Gastrocnemius medialis (tissue), 4 donors: ENCODE data around the gene RTN3. TPM values are rescaled to one million over a fixed set of nuclear protein-coding genes. Genes with fewer than 3 reads are reported as not detected.
A peak's percentile ranks its signal among the peaks of the same experiment; 100 is the strongest.

Experiments used
- ATAC-seq, 2 donors: fragments of 150-250 bp; one replicate each; pipeline ENCODE4 v1.9.1; 2016
- DNase-seq, 2 donors: peaks; one replicate each; pipeline ENCODE4 v3.0.0-alpha.2; 2019
- H3K27ac ChIP-seq, 4 donors: fragments of 200-600 bp; sonication (generic); 1 replicate in 1 of 4; 2 replicates in 3 of 4; pipeline ENCODE4 v1.5.1; 2016 to 2018; ENCODE audit warnings: mild to moderate bottlenecking in 2 of 4, moderate library complexity in 1 of 4
- H3K27me3 ChIP-seq, 3 donors: fragments of 200-600 bp; sonication (generic) in 2 of 3; 1 replicate in 1 of 3; 2 replicates in 2 of 3; pipeline versions ENCODE4 v1.5.1 to v1.6.0; 2016 to 2019; ENCODE audit warnings: mild to moderate bottlenecking in 1 of 3, moderate library complexity in 1 of 3
- H3K36me3 ChIP-seq, 2 donors: fragments of 200-600 bp; sonication (generic) in 1 of 2; one replicate each; pipeline ENCODE4 v1.5.1; 2017 to 2018
- H3K4me1 ChIP-seq, 2 donors: fragments of 200-600 bp; sonication (generic) in 1 of 2; one replicate each; pipeline ENCODE4 v1.5.1; 2016 to 2017; ENCODE audit warnings: mild to moderate bottlenecking in 2 of 2
- H3K4me3 ChIP-seq, 4 donors: fragments of 200-600 bp; sonication (generic) in 3 of 4; 1 replicate in 1 of 4; 2 replicates in 3 of 4; pipeline ENCODE4 v1.5.1; 2016 to 2019; ENCODE audit warnings: mild to moderate bottlenecking in 2 of 4
- H3K9me3 ChIP-seq, 3 donors: fragments of 200-600 bp; sonication (generic) in 2 of 3; 1 replicate in 1 of 3; 2 replicates in 2 of 3; pipeline ENCODE4 v1.5.1; 2016 to 2019
- POLR2A ChIP-seq, 2 donors: fragments of 450-650 bp; IDR thresholded peaks; one replicate each; pipeline ENCODE4 v1.6.1; 2017; ENCODE audit warnings: antibody characterized with exemption in 2 of 2, mild to moderate bottlenecking in 2 of 2, moderate library complexity in 2 of 2
- in situ Hi-C, 4 donors: fragments of 200-750 bp; cut with MboI; loops; one replicate each; pipeline versions ENCODE4 v1.15.0 to v1.8.0; 2017; ENCODE audit warnings: low sequenced_read_pairs in 4 of 4
- intact Hi-C: fragments of 100-400 bp; cut with DNase I; formaldehyde crosslinking; loops from one replicate; pipeline ENCODE4 v1.15.1; 2023; ENCODE audit warnings: low total_unique reads
- total RNA-seq, 4 donors: library from RNA; depleted of rRNA; stranded (reverse); fragments of >200 nt; gene quantifications; one replicate each; pipeline versions ENCODE4 v1.1.0 to v1.2.3, GENCODE V29; 2016
- TF ChIP-seq, protein P1 (sequence below), 5 experiments: fragments of 450-650 bp in 3 of 5; fragments of 200-600 bp in 2 of 5; sonication (generic) in 2 of 5; IDR thresholded peaks in 4 of 5; conservative IDR thresholded peaks in 1 of 5; 1 replicate in 4 of 5; 2 replicates in 1 of 5; pipeline ENCODE4 v1.5.1; 2016 to 2019; ENCODE audit warnings: antibody characterized with exemption in 5 of 5, mild to moderate bottlenecking in 3 of 5, moderate library complexity in 3 of 5

The RTN3 gene
- total RNA-seq, 4 donors from 2014 or later = 45.5 to 112 (median 86.0) TPM

DNA sequence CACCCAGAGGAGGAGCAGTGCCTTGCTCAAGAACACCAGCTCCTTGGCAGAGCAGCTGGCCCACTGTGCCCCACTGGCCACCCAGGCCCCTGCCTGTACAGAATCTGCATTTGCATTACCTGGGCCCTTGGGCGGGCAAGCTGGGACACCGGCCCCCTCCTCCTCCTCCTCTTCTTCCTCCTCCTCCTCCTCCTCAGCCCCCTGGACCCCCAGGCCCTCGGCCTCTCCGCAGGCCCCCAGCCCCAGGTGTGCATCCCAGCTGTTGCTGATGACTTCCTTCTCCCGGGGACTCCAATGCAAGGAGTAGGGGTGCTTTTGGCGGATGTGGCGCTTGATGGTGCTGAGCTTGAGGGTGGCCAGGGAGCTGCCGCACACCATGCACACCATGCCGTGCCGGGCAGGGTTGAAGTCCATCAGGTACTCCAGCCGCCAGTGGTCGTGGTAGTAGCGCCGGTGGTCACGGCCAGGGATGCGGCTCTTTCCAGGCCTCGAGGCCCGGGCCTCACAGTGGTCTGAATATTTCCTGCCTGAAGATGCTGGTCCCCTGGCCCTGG is 84.5 kb downstream of the RTN3 start:
- no peak for DNase-seq
- Histone ChIP-seq H3K4me1 (peaks cover 13 to 18% of the 10 kb centered on the region in 2 donors), H3K27ac (no peak overlapping the region)

DNA sequence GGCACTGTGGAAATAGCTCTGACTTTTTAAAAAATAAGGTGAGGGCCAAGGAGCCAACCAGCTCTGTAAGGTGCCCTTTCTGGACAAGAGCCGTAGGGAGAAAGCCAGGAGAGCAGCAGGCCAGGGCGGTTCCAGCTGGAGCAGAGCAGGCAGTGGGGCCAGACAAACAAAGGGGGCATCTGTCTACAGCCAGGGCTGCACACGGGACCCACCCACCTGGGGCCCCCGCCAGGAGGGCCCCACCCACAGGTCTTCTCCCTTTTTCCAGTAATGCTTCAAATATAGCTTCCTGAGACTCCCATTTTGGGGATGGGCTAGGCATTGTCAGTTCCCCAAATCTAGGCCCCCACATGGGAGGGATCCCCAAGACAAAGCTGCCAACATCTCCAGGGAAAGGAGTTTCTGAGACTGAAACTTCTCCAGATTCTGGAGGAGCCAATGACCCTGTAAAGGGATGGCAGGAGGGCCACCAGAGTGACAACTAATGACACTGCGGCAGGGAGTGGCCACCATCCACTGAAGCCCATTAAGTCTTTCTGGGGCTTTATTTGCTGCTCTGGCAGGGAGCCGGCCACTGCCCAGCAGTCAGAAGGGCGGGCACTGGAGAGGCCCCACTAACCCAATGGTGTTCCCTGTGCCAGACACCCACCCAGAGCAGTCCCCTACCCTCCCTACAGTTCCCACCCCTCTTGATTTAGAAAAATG is 85.4 kb downstream of the RTN3 start:
- no peak for TF ChIP-seq POLR2A (IDR thresholded peaks at IDR 0.05)
- TF ChIP-seq, protein P1, sequence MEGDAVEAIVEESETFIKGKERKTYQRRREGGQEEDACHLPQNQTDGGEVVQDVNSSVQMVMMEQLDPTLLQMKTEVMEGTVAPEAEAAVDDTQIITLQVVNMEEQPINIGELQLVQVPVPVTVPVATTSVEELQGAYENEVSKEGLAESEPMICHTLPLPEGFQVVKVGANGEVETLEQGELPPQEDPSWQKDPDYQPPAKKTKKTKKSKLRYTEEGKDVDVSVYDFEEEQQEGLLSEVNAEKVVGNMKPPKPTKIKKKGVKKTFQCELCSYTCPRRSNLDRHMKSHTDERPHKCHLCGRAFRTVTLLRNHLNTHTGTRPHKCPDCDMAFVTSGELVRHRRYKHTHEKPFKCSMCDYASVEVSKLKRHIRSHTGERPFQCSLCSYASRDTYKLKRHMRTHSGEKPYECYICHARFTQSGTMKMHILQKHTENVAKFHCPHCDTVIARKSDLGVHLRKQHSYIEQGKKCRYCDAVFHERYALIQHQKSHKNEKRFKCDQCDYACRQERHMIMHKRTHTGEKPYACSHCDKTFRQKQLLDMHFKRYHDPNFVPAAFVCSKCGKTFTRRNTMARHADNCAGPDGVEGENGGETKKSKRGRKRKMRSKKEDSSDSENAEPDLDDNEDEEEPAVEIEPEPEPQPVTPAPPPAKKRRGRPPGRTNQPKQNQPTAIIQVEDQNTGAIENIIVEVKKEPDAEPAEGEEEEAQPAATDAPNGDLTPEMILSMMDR (IDR thresholded peaks at IDR 0.05 in 4 of 5, conservative IDR thresholded peaks at IDR 0.05 in 1 of 5) = no peak
- H3K4me1 ChIP-seq = peaks cover 13 to 18% of the 10 kb centered on the region in 2 donors
- DNase-seq (no peak), ATAC-seq (no peak)
- no peaks in the 10 kb centered on the region for H3K36me3 ChIP-seq
- peak overlapping the region; percentile 62 to 81 (median 71) for H3K27ac ChIP-seq
- peak overlapping the region in 2 of 4 donors; percentile 68 to 73 for H3K4me3 ChIP-seq
- H3K27me3 ChIP-seq = no peaks in the 10 kb centered on the region
- in situ Hi-C loops (loop anchor here in 1 of 4 donors (10.0 kb wide), 1 partner anchor 178 kb away; no protein-coding TSS in a partner anchor), intact Hi-C loops (loop anchor here (5.0 to 10.0 kb wide), 2 partner anchors 108 to 386 kb away; no protein-coding TSS in a partner anchor)
- no peaks in the 10 kb centered on the region for H3K9me3 ChIP-seq

More for the DNA sequence above, 84.5 kb downstream of the RTN3 start:
- no peaks in the 10 kb centered on the region for H3K36me3 ChIP-seq
- no peaks in the 10 kb centered on the region for H3K27me3 ChIP-seq
- intact Hi-C loops = loop anchor here (5.0 to 10.0 kb wide), 2 partner anchors 109 to 387 kb away; no protein-coding TSS in a partner anchor
- no peaks in the 10 kb centered on the region for H3K9me3 ChIP-seq
- ATAC-seq = no peak
- in situ Hi-C loops = loop anchor here in 1 of 4 donors (10.0 kb wide), 1 partner anchor 179 kb away; no protein-coding TSS in a partner anchor
- H3K4me3 ChIP-seq = no peak overlapping the region
- no peak for TF ChIP-seq POLR2A (IDR thresholded peaks at IDR 0.05)
- TF ChIP-seq, protein P1 (IDR thresholded peaks at IDR 0.05 in 4 of 5, conservative IDR thresholded peaks at IDR 0.05 in 1 of 5) = no peak

DNA sequence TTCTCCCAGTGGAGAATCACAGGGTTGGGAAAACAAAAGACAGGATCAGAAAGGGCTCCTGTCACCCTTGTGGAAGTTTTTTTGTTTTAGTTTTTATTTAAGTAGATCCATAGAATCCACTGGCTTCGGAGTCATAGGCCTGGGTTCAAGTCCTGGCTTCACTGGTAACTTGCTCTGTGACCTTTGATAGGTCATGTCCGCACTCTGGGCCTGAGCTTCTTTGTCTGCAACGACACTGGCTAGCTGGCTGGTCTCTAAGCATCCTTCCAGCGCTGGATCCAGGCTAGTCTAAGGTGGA is 85.9 kb downstream of the RTN3 start:
- in situ Hi-C loops = loop anchor here in 1 of 4 donors (10.0 kb wide), 1 partner anchor 178 kb away; no protein-coding TSS in a partner anchor
- TF ChIP-seq POLR2A (IDR thresholded peaks at IDR 0.05) = no peak
- TF ChIP-seq, protein P1 (IDR thresholded peaks at IDR 0.05 in 4 of 5, conservative IDR thresholded peaks at IDR 0.05 in 1 of 5) = no peak

DNA sequence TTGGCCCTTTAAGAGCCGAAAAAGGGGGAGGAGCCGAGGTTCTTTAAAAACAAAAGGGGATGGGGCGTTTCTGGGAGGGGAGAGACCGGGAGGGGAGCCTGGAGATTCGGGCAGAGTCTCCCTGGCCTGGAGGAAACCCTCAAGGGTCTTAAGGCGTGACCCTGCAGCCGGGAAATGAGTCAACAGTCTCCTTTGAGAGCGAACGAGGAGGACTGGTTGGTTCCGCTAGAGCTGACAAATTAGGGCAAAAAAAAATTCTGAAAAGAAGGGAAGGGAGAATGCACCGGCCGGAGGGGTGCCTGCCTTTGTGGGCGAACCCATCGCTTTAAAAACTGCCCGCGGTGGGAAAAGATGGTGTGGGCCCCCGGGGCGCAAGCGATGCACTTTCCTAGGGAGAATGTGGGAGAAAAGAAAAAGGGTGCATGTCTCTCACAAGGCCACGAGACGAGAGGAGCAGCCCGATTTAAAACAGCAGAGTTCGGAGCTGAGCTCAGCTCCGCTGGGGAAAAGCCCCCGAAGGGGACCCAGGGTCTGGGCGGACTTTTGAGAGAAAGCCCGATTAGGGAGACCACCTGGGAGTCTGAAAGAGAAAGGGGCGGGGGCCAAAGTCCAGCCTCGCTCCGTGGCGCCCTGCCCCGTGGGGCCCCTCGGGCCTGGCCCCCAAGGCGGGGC is 86.4 kb downstream of the RTN3 start:
- Histone ChIP-seq H3K36me3 (no peaks in the 10 kb centered on the region), H3K27ac (peak overlapping the region; percentile 62 to 81 (median 71)), H3K4me3 (peak overlapping the region; percentile 67 to 75 (median 70)), H3K27me3 (no peaks in the 10 kb centered on the region), H3K4me1 (peaks cover 12 to 13% of the 10 kb centered on the region in 2 donors), H3K9me3 (no peaks in the 10 kb centered on the region)
- intact Hi-C loops (loop anchor here (1.0 to 10.0 kb wide), 5 partner anchors 46 to 385 kb away; partner anchors contain the start of gene SPINDOC), in situ Hi-C loops (loop anchor here in 1 of 4 donors (10.0 kb wide), 1 partner anchor 177 kb away; no protein-coding TSS in a partner anchor)
- TF ChIP-seq POLR2A (IDR thresholded peaks at IDR 0.05) = no peak
- TF ChIP-seq, protein P1 (IDR thresholded peaks at IDR 0.05 in 4 of 5, conservative IDR thresholded peaks at IDR 0.05 in 1 of 5) = no peak
- DNase-seq (peak; percentile 34 to 48), ATAC-seq (peak; percentile 10 to 26)

More for the DNA sequence above, 85.9 kb downstream of the RTN3 start:
- peak overlapping the region; percentile 67 to 75 (median 70) for H3K4me3 ChIP-seq
- H3K27ac ChIP-seq = peak overlapping the region; percentile 62 to 81 (median 71)
- ATAC-seq = peak in 1 of 2 donors; percentile 13
- H3K36me3 ChIP-seq = no peaks in the 10 kb centered on the region
- DNase-seq = no peak
- intact Hi-C loops = loop anchor here (5.0 to 10.0 kb wide), 2 partner anchors 108 to 385 kb away; no protein-coding TSS in a partner anchor
- no peaks in the 10 kb centered on the region for H3K27me3 ChIP-seq
- no peaks in the 10 kb centered on the region for H3K9me3 ChIP-seq
- H3K4me1 ChIP-seq = peaks cover 13 to 16% of the 10 kb centered on the region in 2 donors
